ENCODE data around the gene APRT. TPM values are rescaled to one million over a fixed set of nuclear protein-coding genes. Genes with fewer than 3 reads are reported as not detected.
"Not testable (repeated sequence)": the region's sequence is repeated elsewhere in the genome, so short reads cannot be mapped to it uniquely, and the experiment has no call there.

Gene APRT
- total and polyA plus RNA-seq, 8 donors, result 38.8 to 88.2 (median 68.4) TPM

GRCh38 chr16:88825146-88825545, 13.4 kb upstream of the APRT start:
- Histone ChIP-seq H3K4me3 (no peak overlapping the region), H3K36me3 (no peaks in the 10 kb centered on the region), H3K4me1 (no peaks in the 10 kb centered on the region), H3K27me3 (no peaks in the 10 kb centered on the region), H3K27ac (no peak overlapping the region), H3K9me3 (no peaks in the 10 kb centered on the region)
- TF ChIP-seq, protein P1, sequence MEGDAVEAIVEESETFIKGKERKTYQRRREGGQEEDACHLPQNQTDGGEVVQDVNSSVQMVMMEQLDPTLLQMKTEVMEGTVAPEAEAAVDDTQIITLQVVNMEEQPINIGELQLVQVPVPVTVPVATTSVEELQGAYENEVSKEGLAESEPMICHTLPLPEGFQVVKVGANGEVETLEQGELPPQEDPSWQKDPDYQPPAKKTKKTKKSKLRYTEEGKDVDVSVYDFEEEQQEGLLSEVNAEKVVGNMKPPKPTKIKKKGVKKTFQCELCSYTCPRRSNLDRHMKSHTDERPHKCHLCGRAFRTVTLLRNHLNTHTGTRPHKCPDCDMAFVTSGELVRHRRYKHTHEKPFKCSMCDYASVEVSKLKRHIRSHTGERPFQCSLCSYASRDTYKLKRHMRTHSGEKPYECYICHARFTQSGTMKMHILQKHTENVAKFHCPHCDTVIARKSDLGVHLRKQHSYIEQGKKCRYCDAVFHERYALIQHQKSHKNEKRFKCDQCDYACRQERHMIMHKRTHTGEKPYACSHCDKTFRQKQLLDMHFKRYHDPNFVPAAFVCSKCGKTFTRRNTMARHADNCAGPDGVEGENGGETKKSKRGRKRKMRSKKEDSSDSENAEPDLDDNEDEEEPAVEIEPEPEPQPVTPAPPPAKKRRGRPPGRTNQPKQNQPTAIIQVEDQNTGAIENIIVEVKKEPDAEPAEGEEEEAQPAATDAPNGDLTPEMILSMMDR (IDR thresholded peaks at IDR 0.05), result no peak
- WGBS, 2 donors, result 93 to 95% methylated on average over 11 to 12 of the region's 12 CpGs
- intact Hi-C loops (cut with DNase I), result no loop called here
- ATAC-seq (no peak), DNase-seq (peak in 1 of 6 donors; percentile 80), FAIRE-seq (no peak)

- DNase-seq (peak in 1 of 6 donors; percentile 64), FAIRE-seq (no peak), ATAC-seq (no peak)
- no peaks in the 10 kb centered on the region for H3K4me1 ChIP-seq
- H3K4me3 ChIP-seq, result no peak overlapping the region
- H3K36me3 ChIP-seq, result no peaks in the 10 kb centered on the region
- no peak overlapping the region for H3K27ac ChIP-seq
- TF ChIP-seq, protein P1 (IDR thresholded peaks at IDR 0.05), result no peak
- no peaks in the 10 kb centered on the region for H3K27me3 ChIP-seq
- H3K9me3 ChIP-seq, result no peaks in the 10 kb centered on the region
- intact Hi-C loops (cut with DNase I), result no loop called here
- 87 to 91% methylated on average over 33 of the region's 33 CpGs for WGBS, 2 donors
Observed at GRCh38 chr16:88824256-88825077, 12.7 kb upstream of the APRT start.

- peak in 1 of 6 donors; percentile 47 for DNase-seq
- H3K27ac ChIP-seq; intact Hi-C loops (cut with DNase I); H3K27me3 ChIP-seq; FAIRE-seq; H3K4me1 ChIP-seq; ATAC-seq; H3K9me3 ChIP-seq; H3K4me3 ChIP-seq; H3K36me3 ChIP-seq: not testable (repeated sequence)
- 95 to 96% methylated on average over 28 to 29 of the region's 31 CpGs for WGBS, 2 donors
Observed at GRCh38 chr16:88823646-88824045, 11.9 kb upstream of the APRT start.

DNA sequence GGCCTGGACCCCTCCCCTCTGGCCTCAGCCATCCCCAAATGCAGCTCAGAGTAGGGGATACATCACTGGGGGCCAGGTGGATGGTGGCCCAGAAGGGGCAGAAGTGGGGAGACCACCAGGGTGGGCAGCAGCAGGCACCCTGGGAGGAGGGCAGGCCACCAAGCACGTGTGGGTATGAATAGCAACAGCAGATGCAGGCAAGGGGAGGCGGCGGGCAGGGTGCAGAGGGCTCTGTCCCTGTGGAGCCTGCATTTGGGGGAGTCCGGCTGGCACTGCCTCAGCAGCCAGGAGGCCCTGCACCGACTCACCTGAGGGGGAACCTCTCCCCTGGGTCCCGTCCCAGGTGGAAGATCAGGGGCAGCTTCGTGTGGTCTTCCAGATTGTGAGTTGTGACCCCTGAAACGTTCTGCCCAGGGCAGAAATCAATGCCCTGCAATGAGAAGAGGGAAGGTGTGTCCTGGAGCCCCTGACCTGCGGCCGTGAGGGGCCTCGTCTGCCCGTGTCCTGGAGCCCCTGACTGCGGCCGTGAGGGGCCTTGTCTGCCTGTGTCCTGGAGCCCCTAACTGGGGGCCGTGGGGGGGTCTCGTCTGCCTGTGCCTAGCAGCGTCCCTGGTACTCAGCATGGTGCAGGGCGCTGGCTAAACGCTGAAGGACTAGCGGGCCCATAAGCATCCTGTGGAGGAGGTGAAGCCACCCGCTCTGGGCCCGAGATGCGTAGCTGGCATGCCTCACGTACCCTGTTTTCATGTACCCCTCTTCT, 10.7 kb upstream of the APRT start:
- no peak for ATAC-seq
- H3K4me1 ChIP-seq, result no peaks in the 10 kb centered on the region
- TF ChIP-seq, protein P1 (IDR thresholded peaks at IDR 0.05), result no peak
- no peaks in the 10 kb centered on the region for H3K27me3 ChIP-seq
- WGBS, 2 donors, result 89 to 91% methylated on average over 23 to 24 of the region's 24 CpGs
- H3K4me3 ChIP-seq, result no peak overlapping the region
- no peak for FAIRE-seq
- peak in 1 of 6 donors; percentile 67 for DNase-seq
- intact Hi-C loops (cut with DNase I), result no loop called here
- no peaks in the 10 kb centered on the region for H3K9me3 ChIP-seq
- H3K27ac ChIP-seq, result no peak overlapping the region
- H3K36me3 ChIP-seq, result no peaks in the 10 kb centered on the region

- H3K27me3 ChIP-seq, result no peaks in the 10 kb centered on the region
- ATAC-seq (peak in 1 of 4 donors; percentile 17), DNase-seq (peak in 1 of 6 donors; percentile 69), FAIRE-seq (no peak)
- 83 to 85% methylated on average over 22 of the region's 22 CpGs for WGBS, 2 donors
- no peak overlapping the region for H3K27ac ChIP-seq
- TF ChIP-seq, protein P1 (IDR thresholded peaks at IDR 0.05), result no peak
- no peaks in the 10 kb centered on the region for H3K9me3 ChIP-seq
- no peak overlapping the region for H3K4me3 ChIP-seq
- intact Hi-C loops (cut with DNase I), result no loop called here
- H3K36me3 ChIP-seq, result no peaks in the 10 kb centered on the region
- H3K4me1 ChIP-seq, result no peaks in the 10 kb centered on the region
Observed at GRCh38 chr16:88821168-88821850, 9.6 kb upstream of the APRT start.
